ENCODE results near the gene LYSMD3. TPM values are rescaled to one million over a fixed set of nuclear protein-coding genes. Genes with fewer than 3 reads are reported as not detected.

Gene LYSMD3
- total and polyA plus RNA-seq, 10 of the 15 experiments (the other 5 are each of a cell fraction or from before 2014, with no cell fraction given): 3.9 to 22.5 (median 12.6) TPM

DNA sequence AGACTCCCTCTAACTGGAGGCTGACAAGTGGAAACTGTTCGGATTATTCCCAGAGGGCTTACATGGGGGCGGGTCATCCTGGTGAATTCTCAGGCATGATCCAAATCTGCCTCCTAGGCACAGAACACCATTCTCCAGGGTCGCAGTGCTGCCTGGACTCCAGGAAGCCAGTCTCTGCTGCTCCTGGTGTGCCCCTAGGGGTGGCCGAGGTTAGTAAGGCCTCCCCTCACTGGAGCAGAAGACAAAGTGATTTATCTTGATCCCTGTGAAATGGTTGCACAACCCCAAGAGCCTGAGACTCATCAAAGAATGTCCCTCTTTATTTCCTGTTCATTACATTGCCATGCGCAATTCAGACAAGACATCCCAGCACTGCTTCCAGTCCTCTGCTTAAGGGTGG lies 46.3 kb upstream of the LYSMD3 start (continued):
- TF ChIP-seq IKZF2 (IDR thresholded peaks at IDR 0.05) (no peak), EZH2 (IDR thresholded peaks at IDR 0.05; ENCODE audit: borderline replicate concordance, control insufficient read depth, low read depth, low read length) (no peak), JUNB (IDR thresholded peaks at IDR 0.05) (no peak)

DNA sequence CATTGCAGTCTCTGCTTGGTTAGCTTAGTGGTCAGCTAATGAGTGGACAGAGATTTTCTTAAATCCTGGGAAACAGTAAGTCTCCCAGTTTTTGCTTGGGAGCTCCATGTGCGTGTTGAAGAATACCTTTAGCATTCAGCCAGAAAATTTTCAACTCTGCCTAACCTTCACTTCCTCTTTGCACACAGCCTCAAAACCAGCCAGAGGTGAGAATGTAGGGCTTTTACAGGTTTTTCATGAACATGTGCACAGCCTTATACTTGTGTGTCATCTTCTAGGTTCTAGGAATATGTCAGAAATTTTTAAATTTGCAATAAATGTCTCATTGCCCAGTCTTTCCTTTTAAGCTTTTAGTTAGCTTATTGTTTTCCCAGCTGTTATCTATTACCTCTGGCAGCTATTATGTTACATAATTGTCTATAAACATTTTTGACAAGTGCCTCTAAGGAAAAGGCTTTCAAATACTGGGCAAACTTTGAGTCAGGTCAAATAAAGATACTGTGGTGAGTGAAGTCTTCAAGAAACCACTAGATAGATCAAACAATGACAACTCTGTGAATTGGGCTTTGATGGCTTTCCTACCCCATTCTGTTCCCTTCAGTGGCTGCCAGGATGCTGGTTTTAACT lies 41.9 kb upstream of the LYSMD3 start:
- ChIA-PET SMC1A (ENCODE audit: uncharacterized antibody, unreplicated experiment) (interaction anchor here (1.3 kb wide), 1 partner anchor 15 kb away, joined by 3 read pairs; no protein-coding TSS in a partner anchor), POLR2A (no interaction called here), CTCF (no interaction called here), RAD21 (ENCODE audit: unreplicated experiment) (no interaction called here)
- Histone ChIP-seq H4K20me1 (ENCODE audit: control insufficient read depth, insufficient read depth) (no peaks in the 10 kb centered on the region), H3K27ac (ENCODE audit: control insufficient read depth, insufficient read depth) (no peak overlapping the region), H3K4me3 (no peak overlapping the region), H3K4me2 (ENCODE audit: control insufficient read depth, insufficient read depth) (no peak overlapping the region), H3K79me2 (ENCODE audit: control insufficient read depth, insufficient read depth, low read length) (no peaks in the 10 kb centered on the region), H3K36me3 (ENCODE audit: control insufficient read depth in 2 of 2, insufficient read depth in 2 of 2, low read length in 1 of 2) (no peaks in the 10 kb centered on the region), H3K9me3 (replicated peaks; ENCODE audit: control insufficient read depth, insufficient read depth, low read length) (no peaks in the 10 kb centered on the region; the same call in 2 of the 3 replicates), H2AFZ (ENCODE audit: control insufficient read depth, low read depth, low read length) (no peak overlapping the region), H3K4me1 (ENCODE audit: control insufficient read depth, insufficient read depth, low read length) (no peaks in the 10 kb centered on the region), H3K9ac (ENCODE audit: control insufficient read depth, insufficient read depth, low read length) (no peak overlapping the region), H3K27me3 (replicated peaks in 1 of 2; ENCODE audit: control insufficient read depth in 2 of 2, insufficient read depth in 2 of 2, low read length in 1 of 2) (no peaks in the 10 kb centered on the region)
- TF ChIP-seq ZNF622 (IDR thresholded peaks at IDR 0.05) (no peak), TARDBP (IDR thresholded peaks at IDR 0.05; ENCODE audit: borderline replicate concordance) (no peak), SPI1 (IDR thresholded peaks at IDR 0.05; ENCODE audit: borderline replicate concordance, insufficient read depth, low read depth, low read length) (peak; percentile 69; the same call in 1 of the 2 replicates)
- TF ChIP-seq, protein P1, sequence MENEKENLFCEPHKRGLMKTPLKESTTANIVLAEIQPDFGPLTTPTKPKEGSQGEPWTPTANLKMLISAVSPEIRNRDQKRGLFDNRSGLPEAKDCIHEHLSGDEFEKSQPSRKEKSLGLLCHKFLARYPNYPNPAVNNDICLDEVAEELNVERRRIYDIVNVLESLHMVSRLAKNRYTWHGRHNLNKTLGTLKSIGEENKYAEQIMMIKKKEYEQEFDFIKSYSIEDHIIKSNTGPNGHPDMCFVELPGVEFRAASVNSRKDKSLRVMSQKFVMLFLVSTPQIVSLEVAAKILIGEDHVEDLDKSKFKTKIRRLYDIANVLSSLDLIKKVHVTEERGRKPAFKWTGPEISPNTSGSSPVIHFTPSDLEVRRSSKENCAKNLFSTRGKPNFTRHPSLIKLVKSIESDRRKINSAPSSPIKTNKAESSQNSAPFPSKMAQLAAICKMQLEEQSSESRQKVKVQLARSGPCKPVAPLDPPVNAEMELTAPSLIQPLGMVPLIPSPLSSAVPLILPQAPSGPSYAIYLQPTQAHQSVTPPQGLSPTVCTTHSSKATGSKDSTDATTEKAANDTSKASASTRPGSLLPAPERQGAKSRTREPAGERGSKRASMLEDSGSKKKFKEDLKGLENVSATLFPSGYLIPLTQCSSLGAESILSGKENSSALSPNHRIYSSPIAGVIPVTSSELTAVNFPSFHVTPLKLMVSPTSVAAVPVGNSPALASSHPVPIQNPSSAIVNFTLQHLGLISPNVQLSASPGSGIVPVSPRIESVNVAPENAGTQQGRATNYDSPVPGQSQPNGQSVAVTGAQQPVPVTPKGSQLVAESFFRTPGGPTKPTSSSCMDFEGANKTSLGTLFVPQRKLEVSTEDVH (IDR thresholded peaks at IDR 0.05; ENCODE audit: low read depth, partially characterized antibody): no peak
- TF ChIP-seq, protein P2, sequence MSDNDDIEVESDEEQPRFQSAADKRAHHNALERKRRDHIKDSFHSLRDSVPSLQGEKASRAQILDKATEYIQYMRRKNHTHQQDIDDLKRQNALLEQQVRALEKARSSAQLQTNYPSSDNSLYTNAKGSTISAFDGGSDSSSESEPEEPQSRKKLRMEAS (IDR thresholded peaks at IDR 0.05; ENCODE audit: low read depth, low read length): no peak
- intact Hi-C loops (cut with micrococcal nuclease; ENCODE audit: unreplicated experiment): no loop called here
- FAIRE-seq (no peak), DNase-seq (ENCODE audit: low read depth, low spot score) (no peak), ATAC-seq (no peak)
- in situ Hi-C loops (cut with MboI): no loop called here
- BruUV-seq (replicated peaks): no TSS peak
- WGBS (ENCODE audit: insufficient coverage, insufficient replicate concordance, low lambda C conversion rate, missing lambda C conversion rate): 82% methylated on average over 1 of the region's 1 CpG
